Mesendoderm (in vitro differentiated cells): ENCODE data around the gene SCGB1C1.

ENCODE experiments used
- DNase-seq: peaks from one replicate; pipeline ENCODE4 v3.0.0; 2013
- H2AK5ac ChIP-seq: 2 replicates; pipeline ENCODE4 v1.6.1; 2013; ENCODE audit warnings: low read length, inconsistent platforms
- H2BK120ac ChIP-seq: 2 replicates; pipeline ENCODE4 v1.6.1; 2013; ENCODE audit warnings: low read depth, mild to moderate bottlenecking, low read length, moderate library complexity, mixed read lengths
- H2BK15ac ChIP-seq: replicated peaks from 2 replicates; pipeline ENCODE4 v1.6.1; 2013; ENCODE audit warnings: low read depth, mild to moderate bottlenecking, moderate library complexity
- H2BK5ac ChIP-seq: 2 replicates; pipeline ENCODE4 v1.6.1; 2013; ENCODE audit warnings: low read length, inconsistent platforms
- H3K18ac ChIP-seq: 2 replicates; pipeline ENCODE4 v1.6.1; 2013; ENCODE audit warnings: mild to moderate bottlenecking, low read length, mixed read lengths
- H3K23ac ChIP-seq: one replicate; pipeline ENCODE4 v1.6.1; 2013; ENCODE audit warnings: low read length
- H3K27ac ChIP-seq: 2 replicates; pipeline ENCODE4 v1.5.1; 2013; ENCODE audit warnings: low read depth, mild to moderate bottlenecking, inconsistent platforms, low read length, moderate library complexity
- H3K27me3 ChIP-seq: 2 replicates; pipeline ENCODE4 v1.6.1; 2013; ENCODE audit warnings: low read length, control low read depth, mild to moderate bottlenecking, inconsistent platforms; ENCODE audit not compliant: insufficient read depth, poor library complexity
- H3K36me3 ChIP-seq: 2 replicates; pipeline ENCODE4 v1.6.1; 2013; ENCODE audit warnings: low read length, inconsistent platforms; ENCODE audit not compliant: control insufficient read depth, insufficient read depth
- H3K4ac ChIP-seq: one replicate; pipeline ENCODE4 v1.6.1; 2013; ENCODE audit warnings: low read depth, mild to moderate bottlenecking, low read length, moderate library complexity
- H3K4me1 ChIP-seq: 2 replicates; pipeline ENCODE4 v1.6.1; 2013; ENCODE audit warnings: low read depth, low read length, inconsistent platforms; ENCODE audit not compliant: control insufficient read depth
- H3K4me2 ChIP-seq: 2 replicates; pipeline ENCODE4 v1.6.1; 2013; ENCODE audit warnings: low read length
- H3K4me3 ChIP-seq: 2 replicates; pipeline ENCODE4 v1.5.1; 2013; ENCODE audit warnings: mild to moderate bottlenecking, low read length
- H3K56ac ChIP-seq: one replicate; pipeline ENCODE4 v1.6.1; 2013; ENCODE audit warnings: low read length
- H3K79me1 ChIP-seq: 2 replicates; pipeline ENCODE4 v1.6.1; 2013; ENCODE audit warnings: low read length, inconsistent platforms
- H3K79me2 ChIP-seq: 2 replicates; pipeline ENCODE4 v1.6.1; 2013; ENCODE audit warnings: mild to moderate bottlenecking, low read length; ENCODE audit not compliant: control insufficient read depth, insufficient read depth
- H3K9ac ChIP-seq: 2 replicates; pipeline ENCODE4 v1.6.1; 2013; ENCODE audit warnings: low read length, inconsistent platforms
- H4K5ac ChIP-seq: one replicate; pipeline ENCODE4 v1.6.1; 2013; ENCODE audit warnings: low read length
- H4K8ac ChIP-seq: one replicate; pipeline ENCODE4 v1.6.1; 2013; ENCODE audit warnings: low read depth, mild to moderate bottlenecking, control low read depth, low read length, moderate library complexity
- WGBS: extraction: QIAGEN DNeasy Blood & Tissue Kit; methylation state at CpG from one replicate; pipeline ENCODE4 v1.1.7; 2013; ENCODE audit warnings: low lambda C conversion rate, missing lambda C conversion rate; ENCODE audit not compliant: insufficient coverage; ENCODE audit errors: extremely low coverage; 5-methylcytosine and 5-hydroxymethylcytosine counted together

The SCGB1C1 gene

GRCh38 chr11:223026-223789, 30.3 kb downstream of the SCGB1C1 start:
- DNase-seq = no peak
- Histone ChIP-seq H3K23ac (no peak overlapping the region), H2BK15ac (no peak overlapping the region), H3K4me2 (no peak overlapping the region), H4K5ac (no peak overlapping the region), H2BK5ac (no peak overlapping the region), H3K4ac (no peak overlapping the region), H3K79me1 (no peaks in the 10 kb centered on the region), H3K4me3 (no peak overlapping the region), H3K27ac (no peak overlapping the region), H2BK120ac (no peak overlapping the region), H3K4me1 (no peaks in the 10 kb centered on the region), H3K56ac (no peak overlapping the region), H3K18ac (no peak overlapping the region), H3K9ac (no peak overlapping the region), H2AK5ac (no peak overlapping the region), H4K8ac (no peak overlapping the region), H3K79me2 (no peaks in the 10 kb centered on the region), H3K27me3 (no peaks in the 10 kb centered on the region), H3K36me3 (no peaks in the 10 kb centered on the region)
- WGBS = no CpG with 5 or more reads among the region's 16 CpGs

- no peak overlapping the region for H4K8ac ChIP-seq
- H2AK5ac ChIP-seq = no peak overlapping the region
- H4K5ac ChIP-seq = no peak overlapping the region
- H3K79me2 ChIP-seq = no peaks in the 10 kb centered on the region
- no peak overlapping the region for H2BK120ac ChIP-seq
- no peak overlapping the region for H2BK15ac ChIP-seq
- no peak overlapping the region for H3K56ac ChIP-seq
- H3K27me3 ChIP-seq = no peaks in the 10 kb centered on the region
- no peak overlapping the region for H3K18ac ChIP-seq
- no peaks in the 10 kb centered on the region for H3K36me3 ChIP-seq
- H3K9ac ChIP-seq = no peak overlapping the region
- H3K4me1 ChIP-seq = no peaks in the 10 kb centered on the region
- H3K23ac ChIP-seq = no peak overlapping the region
- no peak overlapping the region for H3K27ac ChIP-seq
- H3K4me3 ChIP-seq = no peak overlapping the region
- H3K4me2 ChIP-seq = no peak overlapping the region
- H3K79me1 ChIP-seq = no peaks in the 10 kb centered on the region
- WGBS = no CpG with 5 or more reads among the region's 9 CpGs
- no peak overlapping the region for H3K4ac ChIP-seq
- DNase-seq = no peak
- H2BK5ac ChIP-seq = no peak overlapping the region
Measured at GRCh38 chr11:223884-224283, 31.0 kb downstream of the SCGB1C1 start.

- no peak overlapping the region for H2BK5ac ChIP-seq
- H3K4me1 ChIP-seq = no peaks in the 10 kb centered on the region
- H3K4me2 ChIP-seq = no peak overlapping the region
- no peak overlapping the region for H3K56ac ChIP-seq
- no peak overlapping the region for H2BK120ac ChIP-seq
- no peaks in the 10 kb centered on the region for H3K79me1 ChIP-seq
- no peak overlapping the region for H4K8ac ChIP-seq
- no peaks in the 10 kb centered on the region for H3K79me2 ChIP-seq
- no peak for DNase-seq
- no peaks in the 10 kb centered on the region for H3K27me3 ChIP-seq
- no peak overlapping the region for H3K23ac ChIP-seq
- no peak overlapping the region for H2AK5ac ChIP-seq
- no peaks in the 10 kb centered on the region for H3K36me3 ChIP-seq
- no peak overlapping the region for H3K9ac ChIP-seq
- H3K27ac ChIP-seq = no peak overlapping the region
- no peak overlapping the region for H2BK15ac ChIP-seq
- no peak overlapping the region for H3K4ac ChIP-seq
- H3K4me3 ChIP-seq = no peak overlapping the region
- no CpG with 5 or more reads among the region's 7 CpGs for WGBS
- no peak overlapping the region for H4K5ac ChIP-seq
- no peak overlapping the region for H3K18ac ChIP-seq
Measured at GRCh38 chr11:224424-224823, 31.5 kb downstream of the SCGB1C1 start.

- no peak for DNase-seq
- Histone ChIP-seq H3K18ac (no peak overlapping the region), H3K4me2 (no peak overlapping the region), H2BK120ac (no peak overlapping the region), H3K4ac (no peak overlapping the region), H3K79me2 (no peaks in the 10 kb centered on the region), H2BK5ac (no peak overlapping the region), H4K8ac (no peak overlapping the region), H3K56ac (no peak overlapping the region), H2BK15ac (no peak overlapping the region), H3K23ac (no peak overlapping the region), H4K5ac (no peak overlapping the region), H3K4me3 (no peak overlapping the region), H3K79me1 (no peaks in the 10 kb centered on the region), H3K9ac (no peak overlapping the region), H3K27me3 (no peaks in the 10 kb centered on the region), H3K36me3 (no peaks in the 10 kb centered on the region), H3K4me1 (no peaks in the 10 kb centered on the region), H2AK5ac (no peak overlapping the region), H3K27ac (no peak overlapping the region)
- no CpG with 5 or more reads among the region's 10 CpGs for WGBS
Measured at GRCh38 chr11:225734-226453, 33.0 kb downstream of the SCGB1C1 start.

DNA sequence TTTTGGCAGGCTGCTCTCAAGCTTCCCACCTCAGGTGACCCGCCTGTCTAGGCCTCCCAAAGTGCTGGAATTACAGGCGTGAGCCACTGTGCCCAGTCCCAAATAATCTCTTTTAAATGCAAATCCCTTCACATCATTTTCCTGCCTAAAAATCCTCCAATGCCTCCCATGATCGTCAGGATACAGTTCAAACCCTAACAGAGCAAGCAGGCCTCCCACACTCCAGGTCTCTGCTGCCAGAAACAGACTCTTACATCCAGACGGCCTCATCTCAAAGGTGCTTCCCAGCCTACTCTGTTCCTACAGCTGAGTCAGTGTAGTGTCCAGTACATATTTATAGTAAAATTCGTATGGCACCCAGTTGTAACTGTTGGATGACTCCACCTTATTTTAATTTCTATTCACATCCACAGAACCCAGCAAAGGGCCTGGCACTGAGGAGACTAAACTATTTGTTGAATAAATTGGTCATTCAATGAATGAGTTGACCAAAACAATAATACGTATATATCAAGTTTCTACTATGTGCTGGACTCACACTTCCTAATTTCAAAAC, 35.0 kb downstream of the SCGB1C1 start:
- H3K18ac ChIP-seq = no peak overlapping the region
- WGBS = no CpG with 5 or more reads among the region's 6 CpGs
- no peaks in the 10 kb centered on the region for H3K79me1 ChIP-seq
- no peak overlapping the region for H3K9ac ChIP-seq
- no peak overlapping the region for H3K4me2 ChIP-seq
- H3K4me3 ChIP-seq = no peak overlapping the region
- no peaks in the 10 kb centered on the region for H3K79me2 ChIP-seq
- H3K4me1 ChIP-seq = no peaks in the 10 kb centered on the region
- no peak overlapping the region for H2BK5ac ChIP-seq
- no peaks in the 10 kb centered on the region for H3K27me3 ChIP-seq
- H2BK15ac ChIP-seq = no peak overlapping the region
- H4K8ac ChIP-seq = no peak overlapping the region
- H3K4ac ChIP-seq = no peak overlapping the region
- no peak overlapping the region for H2AK5ac ChIP-seq
- no peak overlapping the region for H4K5ac ChIP-seq
- H3K56ac ChIP-seq = no peak overlapping the region
- no peak for DNase-seq
- no peak overlapping the region for H3K27ac ChIP-seq
- H2BK120ac ChIP-seq = no peak overlapping the region
- H3K23ac ChIP-seq = no peak overlapping the region
- H3K36me3 ChIP-seq = no peaks in the 10 kb centered on the region
